ENCODE measurements around the gene DUSP9.
"Not testable (repeated sequence)": the region's sequence is repeated elsewhere in the genome, so short reads cannot be mapped to it uniquely, and the experiment has no call there.

DUSP9 gene

DNA sequence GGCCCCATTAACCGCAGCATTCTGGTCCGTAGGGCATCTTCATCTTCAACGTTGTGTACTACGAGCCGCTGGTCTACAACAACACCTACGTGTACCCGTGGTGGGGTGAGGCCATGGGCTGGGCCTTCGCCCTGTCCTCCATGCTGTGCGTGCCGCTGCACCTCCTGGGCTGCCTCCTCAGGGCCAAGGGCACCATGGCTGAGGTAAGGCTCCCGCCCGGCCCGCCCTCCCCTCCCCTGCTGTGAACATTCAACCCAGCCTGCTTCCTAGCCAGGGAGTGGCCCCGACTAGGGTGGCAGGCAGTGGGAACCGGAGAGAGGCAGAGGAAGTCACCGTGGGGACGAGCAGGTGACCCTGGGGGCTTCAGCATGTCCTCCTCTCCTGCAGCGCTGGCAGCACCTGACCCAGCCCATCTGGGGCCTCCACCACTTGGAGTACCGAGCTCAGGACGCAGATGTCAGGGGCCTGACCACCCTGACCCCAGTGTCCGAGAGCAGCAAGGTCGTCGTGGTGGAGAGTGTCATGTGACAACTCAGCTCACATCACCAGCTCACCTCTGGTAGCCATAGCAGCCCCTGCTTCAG is 47.8 kb downstream of the DUSP9 start (continued):
- TF ChIP-seq CREB5 (CRISPR knock-in tag; IDR thresholded peaks at IDR 0.05; ENCODE audit: low read depth) (no peak), GLIS3 (CRISPR knock-in tag; IDR thresholded peaks at IDR 0.05) (no peak)

- no peak for ATAC-seq
- TF ChIP-seq SNAI2 (CRISPR knock-in tag; IDR thresholded peaks at IDR 0.05) (no peak), ISL1 (CRISPR knock-in tag; IDR thresholded peaks at IDR 0.05) (no peak), PPARA (CRISPR knock-in tag; IDR thresholded peaks at IDR 0.05; ENCODE audit: borderline replicate concordance) (no peak), ZNF70 (CRISPR knock-in tag; IDR thresholded peaks at IDR 0.05) (no peak), CREB5 (CRISPR knock-in tag; IDR thresholded peaks at IDR 0.05; ENCODE audit: low read depth) (no peak), RARB (CRISPR knock-in tag; IDR thresholded peaks at IDR 0.05) (no peak), TSHZ2 (CRISPR knock-in tag; IDR thresholded peaks at IDR 0.05) (no peak), CSRNP3 (CRISPR knock-in tag; IDR thresholded peaks at IDR 0.05) (no peak), ZFP30 (CRISPR knock-in tag; IDR thresholded peaks at IDR 0.05) (no peak), TOX (CRISPR knock-in tag; IDR thresholded peaks at IDR 0.05; ENCODE audit: borderline replicate concordance) (no peak), TCF4 (CRISPR knock-in tag; IDR thresholded peaks at IDR 0.05; ENCODE audit: borderline replicate concordance) (no peak), ZNF565 (CRISPR knock-in tag; conservative IDR thresholded peaks at IDR 0.05; ENCODE audit: low read depth) (no peak), ZFP3 (CRISPR knock-in tag; IDR thresholded peaks at IDR 0.05) (no peak), ZC3H10 (CRISPR knock-in tag; IDR thresholded peaks at IDR 0.05) (no peak), BACH2 (CRISPR knock-in tag; IDR thresholded peaks at IDR 0.05; ENCODE audit: borderline replicate concordance) (no peak), ZNF8 (CRISPR knock-in tag; IDR thresholded peaks at IDR 0.05) (no peak), GLIS3 (CRISPR knock-in tag; IDR thresholded peaks at IDR 0.05) (no peak)
- TF ChIP-seq, protein P1, sequence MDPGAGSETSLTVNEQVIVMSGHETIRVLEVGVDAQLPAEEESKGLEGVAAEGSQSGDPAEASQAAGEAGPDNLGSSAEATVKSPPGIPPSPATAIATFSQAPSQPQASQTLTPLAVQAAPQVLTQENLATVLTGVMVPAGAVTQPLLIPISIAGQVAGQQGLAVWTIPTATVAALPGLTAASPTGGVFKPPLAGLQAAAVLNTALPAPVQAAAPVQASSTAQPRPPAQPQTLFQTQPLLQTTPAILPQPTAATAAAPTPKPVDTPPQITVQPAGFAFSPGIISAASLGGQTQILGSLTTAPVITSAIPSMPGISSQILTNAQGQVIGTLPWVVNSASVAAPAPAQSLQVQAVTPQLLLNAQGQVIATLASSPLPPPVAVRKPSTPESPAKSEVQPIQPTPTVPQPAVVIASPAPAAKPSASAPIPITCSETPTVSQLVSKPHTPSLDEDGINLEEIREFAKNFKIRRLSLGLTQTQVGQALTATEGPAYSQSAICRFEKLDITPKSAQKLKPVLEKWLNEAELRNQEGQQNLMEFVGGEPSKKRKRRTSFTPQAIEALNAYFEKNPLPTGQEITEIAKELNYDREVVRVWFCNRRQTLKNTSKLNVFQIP (CRISPR knock-in tag; IDR thresholded peaks at IDR 0.05; ENCODE audit: borderline replicate concordance, low read depth) = no peak
Observed at GRCh38 chrX:153696100-153696499, 49.1 kb downstream of the DUSP9 start.

GRCh38 chrX:153696538-153696937 is 49.5 kb downstream of the DUSP9 start:
- not testable (repeated sequence) for ATAC-seq

- ATAC-seq = not testable (repeated sequence)
Observed at GRCh38 chrX:153696986-153697722, 50.2 kb downstream of the DUSP9 start.

All from SK-N-SH treated with all-trans-retinoic acid at 6 μM for 48 hours (cell line).